ENCODE results near the gene DENND1A.

The DENND1A gene

DNA sequence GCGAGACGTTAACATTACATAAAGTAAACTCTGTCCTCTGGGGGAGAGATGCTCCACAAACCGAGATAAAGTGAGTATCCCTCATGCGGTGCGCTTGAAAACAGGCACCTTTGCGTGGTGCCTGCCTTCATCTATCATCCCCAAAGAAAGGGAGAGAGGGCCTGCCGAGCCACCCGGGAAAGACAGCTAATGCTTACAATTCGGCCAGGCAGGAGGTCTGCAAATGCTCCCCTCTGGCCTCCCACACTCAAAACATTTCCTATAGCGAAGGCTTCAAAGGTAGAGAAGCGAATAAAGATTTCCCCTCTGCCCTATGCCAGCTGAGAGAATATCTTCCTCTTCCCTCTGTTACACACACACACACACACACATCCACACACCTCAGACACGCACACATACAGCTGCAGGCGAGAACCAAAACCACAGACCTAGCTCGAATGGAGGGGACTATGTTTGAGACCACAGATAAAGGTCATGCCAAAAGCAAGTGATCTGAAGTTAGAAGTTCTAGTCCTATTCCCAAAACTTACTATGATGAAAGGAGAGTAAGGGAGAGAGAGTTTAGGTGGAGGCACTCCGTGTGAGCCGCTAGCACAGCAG lies 441.1 kb downstream of the DENND1A start:
- DNase-seq (ENCODE audit: insufficient read length, low spot score) (no peak), FAIRE-seq (no peak)
- TF ChIP-seq POLR2A (IDR thresholded peaks at IDR 0.05; ENCODE audit: low read depth, low read length): no peak

DNA sequence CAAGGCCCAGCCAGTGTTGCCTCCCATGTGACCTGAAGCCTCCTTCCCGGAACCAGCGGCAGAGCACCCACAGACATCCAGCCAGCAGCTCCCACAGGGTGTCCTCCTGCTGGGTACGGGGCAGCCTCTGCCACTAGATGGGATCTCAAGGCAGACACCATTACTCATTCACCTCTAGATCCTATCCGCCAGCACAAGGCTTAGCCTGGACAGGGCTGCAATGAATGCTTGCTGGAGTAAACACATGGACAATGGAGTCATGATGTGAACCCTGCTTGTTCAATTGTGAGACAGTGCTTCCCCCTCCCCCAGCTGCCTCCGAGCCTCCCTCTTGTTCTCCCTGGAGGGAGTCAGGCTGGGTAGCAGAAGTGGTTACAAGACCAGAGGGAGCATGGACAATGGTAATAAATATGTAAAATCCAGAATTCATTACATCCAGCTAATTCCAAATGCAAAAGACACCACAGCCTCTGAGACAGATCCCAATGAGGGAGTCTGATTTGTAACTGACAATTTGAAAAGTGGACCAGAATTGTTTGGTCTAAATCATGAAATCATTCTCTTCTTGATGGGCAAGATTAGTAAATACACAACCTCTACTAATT lies 441.9 kb downstream of the DENND1A start:
- DNase-seq (ENCODE audit: insufficient read length, low spot score) (no peak), FAIRE-seq (no peak)
- no peak for TF ChIP-seq POLR2A (IDR thresholded peaks at IDR 0.05; ENCODE audit: low read depth, low read length)

DNA sequence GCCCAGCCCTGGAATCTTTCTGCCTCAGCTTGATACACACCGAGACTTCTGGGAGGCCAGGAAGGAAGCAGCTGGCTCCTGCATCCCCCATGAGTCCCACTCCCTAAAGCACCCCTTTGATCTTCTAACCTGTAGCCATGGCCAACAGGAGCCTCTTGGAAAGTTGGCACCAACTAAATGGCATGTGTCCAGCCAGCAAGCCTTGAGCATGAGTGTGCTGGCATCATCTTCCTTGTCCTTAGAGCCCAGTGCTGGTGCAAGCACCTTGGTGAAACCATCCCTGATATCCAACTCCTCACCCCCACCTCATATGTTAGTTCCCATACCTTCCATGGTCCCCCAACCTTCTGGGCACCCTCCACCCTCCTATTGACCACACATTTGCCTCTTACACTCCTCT lies 443.5 kb downstream of the DENND1A start:
- no peak for FAIRE-seq
- no peak for TF ChIP-seq POLR2A (IDR thresholded peaks at IDR 0.05; ENCODE audit: low read depth, low read length)
- DNase-seq (ENCODE audit: insufficient read length, low spot score): no peak

DNA sequence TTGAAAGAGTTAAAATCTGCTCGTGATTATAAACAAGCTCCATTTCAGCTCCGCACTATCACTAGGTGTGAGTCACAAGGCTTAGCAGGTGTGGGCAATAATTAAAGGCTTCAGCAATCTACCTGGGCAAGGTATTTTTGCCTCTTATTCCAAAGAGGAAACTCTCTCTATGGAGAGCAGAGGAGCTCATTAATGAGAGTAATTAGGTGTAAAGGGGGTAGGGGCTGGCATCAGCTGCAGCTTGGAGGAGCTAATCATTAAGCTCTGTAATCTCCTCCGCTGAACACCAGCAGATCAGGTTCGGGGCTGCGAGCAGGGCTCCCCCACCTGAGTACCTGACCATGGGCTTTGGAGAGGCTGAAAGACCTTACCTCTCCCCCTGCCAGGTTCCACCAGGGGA lies 444.7 kb downstream of the DENND1A start:
- FAIRE-seq (no peak), DNase-seq (ENCODE audit: insufficient read length, low spot score) (no peak)
- TF ChIP-seq POLR2A (IDR thresholded peaks at IDR 0.05; ENCODE audit: low read depth, low read length): no peak

DNA sequence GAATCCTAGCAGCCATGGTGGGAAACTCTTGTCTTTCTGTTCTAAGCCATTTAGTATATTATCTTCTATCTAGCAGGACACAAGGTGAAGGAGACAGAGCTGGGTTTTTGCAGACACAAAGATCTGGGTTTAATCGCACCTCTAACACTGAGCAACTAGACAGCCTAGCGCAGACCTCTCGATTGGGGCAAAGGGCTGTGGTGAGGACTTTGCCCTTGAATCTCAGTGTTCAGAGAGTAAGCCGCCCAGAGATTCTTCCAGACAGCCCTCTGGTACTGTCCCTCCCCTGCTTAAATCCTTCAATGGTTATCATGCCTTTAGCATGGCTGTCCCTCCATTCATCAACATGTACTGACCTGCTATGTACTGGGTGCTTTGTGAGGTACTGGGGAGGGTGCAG lies 445.8 kb downstream of the DENND1A start:
- DNase-seq (ENCODE audit: insufficient read length, low spot score): no peak

DNA sequence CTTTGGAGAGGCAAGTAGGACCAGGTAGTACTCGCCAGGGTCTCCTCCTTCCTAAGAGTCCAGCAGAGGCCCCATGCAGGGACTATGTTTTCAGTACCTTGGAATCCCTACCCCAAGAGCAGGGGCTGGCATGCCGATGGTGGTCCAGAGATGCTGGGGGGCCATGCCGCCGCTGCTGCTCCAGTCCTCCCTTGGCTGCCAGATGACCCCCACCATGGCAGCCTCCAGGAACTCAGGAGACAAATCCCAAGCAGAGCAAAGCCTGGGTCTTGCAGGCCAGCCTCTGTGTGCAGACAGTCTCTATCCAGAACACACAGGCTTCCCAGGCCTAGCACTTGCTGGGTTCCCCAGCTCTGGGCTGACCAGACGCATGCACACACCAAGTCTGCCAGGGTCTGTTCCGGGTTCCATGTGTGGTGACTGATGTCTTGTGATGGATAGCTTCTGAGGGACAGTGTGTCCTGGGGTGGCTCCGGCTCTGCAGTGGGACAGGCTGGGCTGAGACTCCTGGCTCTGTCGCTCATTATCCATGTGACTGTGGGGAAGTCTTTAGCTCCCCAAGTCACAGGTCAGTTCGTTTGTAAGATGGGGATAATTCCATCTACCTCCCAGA lies 446.6 kb downstream of the DENND1A start:
- DNase-seq (ENCODE audit: insufficient read length, low spot score) (no peak), FAIRE-seq (no peak)
- TF ChIP-seq POLR2A (IDR thresholded peaks at IDR 0.05; ENCODE audit: low read depth, low read length): no peak

More for the DNA sequence above, 445.8 kb downstream of the DENND1A start:
- no peak for TF ChIP-seq POLR2A (IDR thresholded peaks at IDR 0.05; ENCODE audit: low read depth, low read length)
- no peak for FAIRE-seq

DNA sequence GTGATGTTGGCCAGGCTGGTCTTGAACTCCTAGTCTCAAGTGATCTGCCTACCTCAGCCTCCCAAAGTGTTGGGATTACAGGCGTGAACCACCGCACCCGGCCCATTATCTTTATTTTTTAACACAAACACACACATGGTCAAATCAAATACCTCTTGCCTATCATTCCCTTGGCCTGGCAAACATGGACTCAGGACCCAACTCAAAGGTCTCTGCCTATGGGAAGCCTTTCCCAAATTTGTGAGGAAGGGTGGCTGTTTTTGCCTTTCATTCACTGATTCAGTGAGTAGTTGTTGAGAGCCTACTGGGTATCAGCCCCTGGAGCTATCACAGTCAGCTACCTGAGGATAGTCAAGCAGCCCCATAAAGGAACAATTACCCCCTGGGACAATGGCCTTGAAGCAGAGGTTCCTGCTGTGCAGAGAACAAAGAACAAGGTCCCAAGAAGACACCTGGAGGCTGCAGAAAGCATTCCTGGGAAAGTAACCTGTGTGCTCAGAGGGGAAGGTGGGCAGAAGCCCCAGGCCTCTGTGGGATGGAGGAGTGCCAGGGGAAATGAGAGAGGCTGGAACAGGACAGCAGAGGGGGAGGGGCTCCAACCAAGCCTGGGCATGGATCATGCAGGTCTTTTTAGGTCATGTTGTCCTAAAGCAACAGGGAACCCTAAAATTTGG lies 447.5 kb downstream of the DENND1A start:
- no peak for FAIRE-seq
- no peak for TF ChIP-seq POLR2A (IDR thresholded peaks at IDR 0.05; ENCODE audit: low read depth, low read length)
- no peak for DNase-seq (ENCODE audit: insufficient read length, low spot score)

DNA sequence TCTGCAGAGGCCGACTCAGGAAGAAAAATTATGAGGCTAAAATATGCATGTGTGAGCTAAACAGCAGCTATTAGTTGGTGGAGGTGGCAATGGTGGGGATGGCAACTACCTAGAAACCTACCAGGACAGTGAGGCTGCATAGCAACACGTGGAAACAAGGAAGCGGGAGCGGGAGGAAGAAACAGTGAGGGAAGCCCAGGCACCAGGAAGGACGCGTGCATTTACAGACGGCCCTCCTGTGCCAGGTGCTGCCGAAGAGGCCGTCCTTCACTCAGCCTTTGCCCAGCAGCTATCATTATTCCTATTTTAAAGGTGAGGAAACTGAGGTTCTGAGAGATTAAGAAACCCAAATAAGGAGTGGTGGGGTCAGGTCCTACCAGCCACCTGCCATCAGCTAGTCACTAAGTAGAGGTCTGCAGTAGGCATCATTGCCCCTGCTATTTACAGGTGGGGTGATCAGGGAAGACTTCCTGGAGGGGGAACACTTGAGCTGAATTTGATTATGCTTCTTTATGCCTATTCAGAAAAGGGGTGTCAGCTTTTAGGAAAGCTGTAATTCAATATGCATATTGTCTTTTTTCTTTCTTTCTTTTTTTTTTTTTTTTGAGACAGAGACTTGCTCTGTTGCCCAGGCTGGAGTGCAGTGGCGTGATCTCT lies 448.6 kb downstream of the DENND1A start:
- FAIRE-seq: no peak
- no peak for DNase-seq (ENCODE audit: insufficient read length, low spot score)
- no peak for TF ChIP-seq POLR2A (IDR thresholded peaks at IDR 0.05; ENCODE audit: low read depth, low read length)

DNA sequence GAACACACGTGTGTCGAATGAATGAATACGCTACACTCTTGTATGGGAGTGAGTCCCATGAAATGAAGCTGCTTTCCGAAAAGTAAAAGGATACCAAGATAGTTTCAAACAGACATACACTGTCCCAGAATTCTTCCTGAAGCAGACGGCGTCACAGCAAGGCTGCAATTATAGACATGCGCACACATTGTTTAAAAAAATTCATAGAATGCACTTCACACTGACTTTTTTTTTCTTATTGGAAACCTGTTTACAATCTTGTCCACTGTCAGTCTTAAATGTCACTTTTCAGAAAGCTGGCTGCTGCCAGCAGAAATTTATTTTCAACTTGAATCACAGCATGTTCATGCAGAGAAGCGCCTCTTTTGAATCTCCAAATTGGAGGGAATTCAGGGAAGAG lies 449.1 kb downstream of the DENND1A start:
- FAIRE-seq (no peak), DNase-seq (ENCODE audit: insufficient read length, low spot score) (no peak)
- no peak for TF ChIP-seq POLR2A (IDR thresholded peaks at IDR 0.05; ENCODE audit: low read depth, low read length)

DNA sequence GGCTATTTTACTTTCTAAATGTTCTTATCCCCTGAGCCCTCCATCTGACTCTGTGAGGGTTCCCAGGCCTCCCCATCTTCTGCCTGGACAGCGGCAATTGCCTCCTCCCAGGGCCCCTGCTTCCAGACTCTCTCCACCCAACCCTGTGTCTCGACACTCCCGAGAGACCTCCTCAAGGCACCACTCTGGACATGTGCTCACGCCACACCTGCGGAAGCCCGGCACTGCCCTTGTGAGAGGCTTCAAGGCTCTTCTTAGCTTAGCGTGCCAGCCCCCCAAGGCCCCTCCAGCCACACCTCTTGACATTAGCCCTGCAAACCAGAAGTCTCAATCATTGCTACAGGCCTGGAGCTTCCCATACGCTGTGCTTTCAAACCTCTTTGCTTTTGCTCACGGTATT lies 449.8 kb downstream of the DENND1A start:
- DNase-seq (ENCODE audit: insufficient read length, low spot score): no peak
- FAIRE-seq: no peak
- no peak for TF ChIP-seq POLR2A (IDR thresholded peaks at IDR 0.05; ENCODE audit: low read depth, low read length)

DNA sequence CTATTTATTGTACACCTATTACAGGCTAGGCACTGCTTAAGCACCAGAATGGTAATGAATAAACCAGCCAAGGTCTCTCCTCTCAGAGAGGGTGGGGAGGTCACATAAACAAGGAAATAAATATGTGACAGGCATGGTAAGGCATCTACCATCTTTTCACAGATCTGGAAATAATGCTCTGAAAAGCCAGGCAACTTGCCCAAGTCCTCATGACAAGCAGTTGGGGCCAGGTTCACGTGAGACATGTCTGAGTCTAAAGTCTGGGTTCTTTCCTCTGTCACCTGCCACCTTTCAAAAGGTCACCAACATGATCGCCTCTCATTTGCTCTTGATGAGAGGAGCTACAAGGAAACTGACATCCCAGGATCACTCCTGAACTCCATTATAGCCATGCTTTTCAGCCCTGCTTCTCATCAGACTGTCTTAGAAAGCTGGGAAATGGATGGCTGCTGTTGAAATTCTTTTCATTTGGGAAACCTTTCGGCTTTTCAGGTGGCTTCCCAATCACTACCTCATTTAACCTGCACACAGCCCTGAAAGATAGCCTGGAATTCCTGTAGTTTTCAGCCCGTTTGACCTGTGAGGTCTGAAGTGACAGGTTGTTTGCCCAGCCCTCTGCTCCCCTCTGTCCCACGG lies 450.8 kb downstream of the DENND1A start:
- no peak for FAIRE-seq
- no peak for TF ChIP-seq POLR2A (IDR thresholded peaks at IDR 0.05; ENCODE audit: low read depth, low read length)
- no peak for DNase-seq (ENCODE audit: insufficient read length, low spot score)

DNA sequence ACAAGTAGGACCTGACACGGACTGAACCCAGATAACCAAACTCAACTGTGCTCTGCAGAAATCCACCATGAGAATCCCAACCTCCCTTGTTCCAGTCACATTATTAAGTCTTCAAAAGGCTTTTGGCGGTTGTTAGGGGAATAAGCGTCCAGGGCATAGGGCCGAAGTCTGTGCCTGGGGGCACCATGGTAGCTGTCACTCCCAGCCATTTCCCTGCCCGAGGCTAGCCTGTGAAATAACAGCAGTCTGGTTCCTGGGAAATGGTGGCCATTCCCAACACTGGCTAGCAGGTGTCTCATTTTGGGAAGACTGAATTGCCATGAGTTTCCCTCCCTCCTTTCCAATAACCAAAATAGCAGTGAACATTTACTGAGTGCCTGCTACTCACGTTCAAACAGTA lies 451.8 kb downstream of the DENND1A start:
- FAIRE-seq: no peak
- no peak for DNase-seq (ENCODE audit: insufficient read length, low spot score)

DNA sequence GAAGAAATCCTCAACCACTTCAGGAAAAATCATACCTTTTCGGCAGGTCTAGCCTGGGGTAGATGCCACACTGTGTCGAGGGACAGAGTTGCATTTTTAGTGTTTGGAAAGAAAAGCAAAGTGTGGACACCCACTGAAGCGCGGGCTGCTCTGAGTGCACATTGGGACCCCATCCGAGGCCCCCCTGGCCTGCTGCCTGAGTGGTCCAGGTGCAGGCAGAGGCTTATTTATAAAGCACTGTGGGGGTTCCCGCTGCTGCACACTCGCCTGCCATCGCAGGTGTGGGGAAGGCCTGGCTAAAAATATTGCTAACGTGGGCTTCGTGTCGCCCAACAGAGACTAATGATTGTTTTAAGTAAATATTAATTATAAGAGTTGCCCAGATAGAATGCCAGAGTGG lies 454.5 kb downstream of the DENND1A start:
- DNase-seq (ENCODE audit: insufficient read length, low spot score) (no peak), FAIRE-seq (no peak)
- TF ChIP-seq POLR2A (IDR thresholded peaks at IDR 0.05; ENCODE audit: low read depth, low read length): no peak

More for the DNA sequence above, 451.8 kb downstream of the DENND1A start:
- TF ChIP-seq POLR2A (IDR thresholded peaks at IDR 0.05; ENCODE audit: low read depth, low read length): no peak
